ENCODE results near the gene GAL3ST1.
"Not testable (repeated sequence)": the region's sequence is repeated elsewhere in the genome, so short reads cannot be mapped to it uniquely, and the experiment has no call there.

The GAL3ST1 gene, protein sequence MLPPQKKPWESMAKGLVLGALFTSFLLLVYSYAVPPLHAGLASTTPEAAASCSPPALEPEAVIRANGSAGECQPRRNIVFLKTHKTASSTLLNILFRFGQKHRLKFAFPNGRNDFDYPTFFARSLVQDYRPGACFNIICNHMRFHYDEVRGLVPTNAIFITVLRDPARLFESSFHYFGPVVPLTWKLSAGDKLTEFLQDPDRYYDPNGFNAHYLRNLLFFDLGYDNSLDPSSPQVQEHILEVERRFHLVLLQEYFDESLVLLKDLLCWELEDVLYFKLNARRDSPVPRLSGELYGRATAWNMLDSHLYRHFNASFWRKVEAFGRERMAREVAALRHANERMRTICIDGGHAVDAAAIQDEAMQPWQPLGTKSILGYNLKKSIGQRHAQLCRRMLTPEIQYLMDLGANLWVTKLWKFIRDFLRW

DNA sequence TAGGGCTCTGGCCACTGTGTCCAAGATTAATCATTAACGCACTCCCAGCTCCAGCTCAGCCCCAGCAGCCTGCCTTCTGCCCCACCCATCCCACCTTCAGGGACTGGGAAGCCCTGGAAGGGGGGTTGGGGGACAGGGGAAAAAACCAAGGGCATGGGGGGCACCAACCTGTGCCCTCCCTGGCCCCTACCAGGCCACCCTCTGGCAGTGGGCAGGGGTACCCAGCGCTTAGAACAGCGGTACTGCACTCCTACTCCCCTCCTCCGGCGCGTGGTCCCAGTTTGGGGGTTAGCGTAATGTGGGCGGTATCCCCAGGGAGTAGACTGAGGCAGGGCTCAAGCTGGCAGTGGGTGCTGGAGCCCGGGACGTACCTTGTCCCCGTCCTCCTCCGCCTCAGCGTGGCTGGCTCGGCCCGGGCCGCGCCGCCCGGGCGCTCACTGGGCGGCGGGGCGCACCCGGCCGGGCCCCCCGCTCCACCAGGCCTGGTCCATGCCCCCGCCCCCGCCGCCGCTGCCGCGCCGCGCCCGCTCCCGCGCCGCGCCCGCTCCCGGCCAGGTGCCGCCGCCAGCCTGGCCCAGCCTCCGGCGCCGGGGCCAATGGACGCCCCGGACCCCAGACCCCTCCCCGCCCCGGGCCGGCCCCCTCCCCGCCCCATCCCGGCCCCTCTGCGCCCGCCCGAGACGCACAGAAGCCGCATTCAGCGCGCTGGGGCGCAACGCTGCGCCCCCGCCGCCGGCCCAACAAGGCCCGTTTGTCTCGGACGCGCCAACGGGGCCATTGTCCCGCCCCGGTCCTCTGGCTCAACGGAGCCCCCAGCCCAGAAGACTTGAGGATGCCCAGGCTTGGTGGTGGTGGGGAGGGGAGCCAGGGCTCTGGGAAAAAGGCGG, at the start of gene GAL3ST1:
Gene GAL3ST1 (minus strand): TSS at position 571 of the 887 bp plus-strand sequence. CDS start 17,273 bp downstream, outside the sequence.
- Histone ChIP-seq H3K4me1 (ENCODE audit: control insufficient read depth, low read length) (no peaks in the 10 kb centered on the region), H3F3A (ENCODE audit: control insufficient read depth, insufficient read depth) (no peaks in the 10 kb centered on the region), H3K36me3 (ENCODE audit: control insufficient read depth, low read length) (peaks cover 42% of the 10 kb centered on the region), H3K9me2 (replicated peaks; ENCODE audit: control insufficient read depth, low read length) (no peaks in the 10 kb centered on the region), H3K4me2 (ENCODE audit: low read length) (no peak within 1 kb of the TSS), H3K9me3 (ENCODE audit: control insufficient read depth, insufficient read depth, low read length) (no peaks in the 10 kb centered on the region), H3K27me3 (ENCODE audit: control insufficient read depth, low read length) (no peaks in the 10 kb centered on the region), H3K27ac (ENCODE audit: low read depth, low read length) (no peak within 1 kb of the TSS), H4K20me1 (ENCODE audit: control insufficient read depth, insufficient read depth, low read depth, low read length) (peaks cover 4% of the 10 kb centered on the region; the same call in 1 of the 2 replicates), H3K4me3 (ENCODE audit: low read length) (no peak within 1 kb of the TSS), H3K79me2 (ENCODE audit: control insufficient read depth, low read length) (no peaks in the 10 kb centered on the region)
- TF ChIP-seq, protein P1, sequence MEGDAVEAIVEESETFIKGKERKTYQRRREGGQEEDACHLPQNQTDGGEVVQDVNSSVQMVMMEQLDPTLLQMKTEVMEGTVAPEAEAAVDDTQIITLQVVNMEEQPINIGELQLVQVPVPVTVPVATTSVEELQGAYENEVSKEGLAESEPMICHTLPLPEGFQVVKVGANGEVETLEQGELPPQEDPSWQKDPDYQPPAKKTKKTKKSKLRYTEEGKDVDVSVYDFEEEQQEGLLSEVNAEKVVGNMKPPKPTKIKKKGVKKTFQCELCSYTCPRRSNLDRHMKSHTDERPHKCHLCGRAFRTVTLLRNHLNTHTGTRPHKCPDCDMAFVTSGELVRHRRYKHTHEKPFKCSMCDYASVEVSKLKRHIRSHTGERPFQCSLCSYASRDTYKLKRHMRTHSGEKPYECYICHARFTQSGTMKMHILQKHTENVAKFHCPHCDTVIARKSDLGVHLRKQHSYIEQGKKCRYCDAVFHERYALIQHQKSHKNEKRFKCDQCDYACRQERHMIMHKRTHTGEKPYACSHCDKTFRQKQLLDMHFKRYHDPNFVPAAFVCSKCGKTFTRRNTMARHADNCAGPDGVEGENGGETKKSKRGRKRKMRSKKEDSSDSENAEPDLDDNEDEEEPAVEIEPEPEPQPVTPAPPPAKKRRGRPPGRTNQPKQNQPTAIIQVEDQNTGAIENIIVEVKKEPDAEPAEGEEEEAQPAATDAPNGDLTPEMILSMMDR (IDR thresholded peaks at IDR 0.05; ENCODE audit: low read depth, low read length, poor library complexity, severe bottlenecking): no peak
- TF ChIP-seq EZH2phosphoT487 (IDR thresholded peaks at IDR 0.05; ENCODE audit: borderline replicate concordance, low read length): no peak

DNA sequence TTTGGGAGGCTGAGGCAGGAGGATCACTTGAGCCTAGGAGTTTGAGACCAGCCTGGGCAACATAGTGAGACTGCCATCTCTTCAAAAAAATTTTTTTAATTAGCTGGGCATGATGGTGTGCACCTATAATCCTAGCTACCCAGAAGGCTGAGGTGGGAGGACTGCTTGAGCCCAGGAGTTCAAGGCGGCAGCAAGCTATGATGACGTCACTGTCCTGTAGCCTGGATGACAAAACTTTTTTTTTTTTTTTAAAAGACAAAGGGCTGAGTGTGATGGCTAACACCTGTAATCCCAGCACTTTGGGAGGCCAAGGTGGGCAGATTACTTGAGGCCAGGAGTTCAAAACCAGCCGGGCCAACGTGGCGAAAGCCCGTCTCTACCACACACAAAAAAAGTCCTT, 45.4 kb upstream of the GAL3ST1 start:
- not testable (repeated sequence) for H3K4me3 ChIP-seq (ENCODE audit: low read length); H3K79me2 ChIP-seq (ENCODE audit: control insufficient read depth, low read length); H3K9me2 ChIP-seq (replicated peaks; ENCODE audit: control insufficient read depth, low read length); H4K20me1 ChIP-seq (ENCODE audit: control insufficient read depth, insufficient read depth, low read depth, low read length); H3K4me1 ChIP-seq (ENCODE audit: control insufficient read depth, low read length); H3K27ac ChIP-seq (ENCODE audit: low read depth, low read length); H3F3A ChIP-seq (ENCODE audit: control insufficient read depth, insufficient read depth); H3K9me3 ChIP-seq (ENCODE audit: control insufficient read depth, insufficient read depth, low read length); H3K4me2 ChIP-seq (ENCODE audit: low read length); H3K27me3 ChIP-seq (ENCODE audit: control insufficient read depth, low read length); H3K36me3 ChIP-seq (ENCODE audit: control insufficient read depth, low read length)

DNA sequence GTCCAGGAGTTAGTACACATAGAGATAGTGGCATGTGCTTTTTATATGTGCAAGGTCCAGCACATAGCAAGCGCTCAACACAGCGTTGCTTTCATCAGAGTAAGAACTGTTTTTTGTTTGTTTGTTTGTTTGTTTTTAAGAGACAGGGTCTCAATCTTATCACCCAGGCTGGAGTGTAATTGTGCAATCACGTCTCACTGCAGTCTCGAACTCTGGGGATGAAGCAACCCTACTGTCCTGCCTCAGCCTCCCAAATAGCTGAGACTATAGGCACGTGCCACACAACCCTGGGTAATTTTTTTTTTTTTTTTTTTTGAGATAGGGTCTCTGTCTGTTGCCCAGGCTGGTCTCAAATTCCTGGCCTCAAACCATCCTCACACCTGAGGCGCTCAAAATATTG, 43.4 kb upstream of the GAL3ST1 start:
- H3K36me3 ChIP-seq (ENCODE audit: control insufficient read depth, low read length): no peaks in the 10 kb centered on the region
- H3K27me3 ChIP-seq (ENCODE audit: control insufficient read depth, low read length): no peaks in the 10 kb centered on the region
- no peak overlapping the region for H3K4me2 ChIP-seq (ENCODE audit: low read length)
- no peaks in the 10 kb centered on the region for H3K9me2 ChIP-seq (replicated peaks; ENCODE audit: control insufficient read depth, low read length)
- no peak overlapping the region for H3K4me3 ChIP-seq (ENCODE audit: low read length)
- TF ChIP-seq, protein P1 (IDR thresholded peaks at IDR 0.05; ENCODE audit: low read depth, low read length, poor library complexity, severe bottlenecking): no peak
- H3K4me1 ChIP-seq (ENCODE audit: control insufficient read depth, low read length): no peaks in the 10 kb centered on the region
- no peaks in the 10 kb centered on the region for H3K9me3 ChIP-seq (ENCODE audit: control insufficient read depth, insufficient read depth, low read length)
- no peaks in the 10 kb centered on the region for H3K79me2 ChIP-seq (ENCODE audit: control insufficient read depth, low read length)
- H4K20me1 ChIP-seq (ENCODE audit: control insufficient read depth, insufficient read depth, low read depth, low read length): no peaks in the 10 kb centered on the region
- no peak overlapping the region for H3K27ac ChIP-seq (ENCODE audit: low read depth, low read length)
- H3F3A ChIP-seq (ENCODE audit: control insufficient read depth, insufficient read depth): no peaks in the 10 kb centered on the region

DNA sequence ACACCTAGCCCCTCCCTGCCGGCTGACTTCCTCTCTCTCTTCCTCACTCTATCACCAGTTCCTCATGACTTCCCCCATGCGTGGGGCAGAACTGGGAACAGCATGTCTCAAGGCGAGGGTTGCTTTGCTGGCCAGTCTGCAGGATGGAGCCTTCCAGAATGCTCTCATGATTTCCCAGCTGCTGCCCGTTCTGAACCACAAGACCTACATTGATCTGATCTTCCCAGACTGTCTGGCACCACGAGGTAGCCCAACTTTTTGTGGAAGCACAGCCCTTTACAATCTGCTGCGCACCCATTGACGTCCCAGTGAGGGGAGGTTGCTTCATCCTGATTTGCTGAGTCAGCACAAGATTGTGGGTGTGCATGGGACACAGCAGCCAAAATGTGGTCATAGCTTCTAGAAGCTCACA, 41.1 kb upstream of the GAL3ST1 start:
- Histone ChIP-seq H3F3A (ENCODE audit: control insufficient read depth, insufficient read depth) (no peaks in the 10 kb centered on the region), H3K4me3 (ENCODE audit: low read length) (no peak overlapping the region), H3K9me2 (replicated peaks; ENCODE audit: control insufficient read depth, low read length) (no peaks in the 10 kb centered on the region), H3K27me3 (ENCODE audit: control insufficient read depth, low read length) (no peaks in the 10 kb centered on the region), H4K20me1 (ENCODE audit: control insufficient read depth, insufficient read depth, low read depth, low read length) (no peaks in the 10 kb centered on the region), H3K4me1 (ENCODE audit: control insufficient read depth, low read length) (no peaks in the 10 kb centered on the region), H3K79me2 (ENCODE audit: control insufficient read depth, low read length) (no peaks in the 10 kb centered on the region), H3K27ac (ENCODE audit: low read depth, low read length) (no peak overlapping the region), H3K9me3 (ENCODE audit: control insufficient read depth, insufficient read depth, low read length) (no peaks in the 10 kb centered on the region), H3K36me3 (ENCODE audit: control insufficient read depth, low read length) (no peaks in the 10 kb centered on the region), H3K4me2 (ENCODE audit: low read length) (no peak overlapping the region)
- TF ChIP-seq, protein P1 (IDR thresholded peaks at IDR 0.05; ENCODE audit: low read depth, low read length, poor library complexity, severe bottlenecking): no peak
- no peak for TF ChIP-seq EZH2phosphoT487 (IDR thresholded peaks at IDR 0.05; ENCODE audit: borderline replicate concordance, low read length)
